HG02852 (cell line): ENCODE measurements around the gene POGZ.
"Not testable (repeated sequence)": the region's sequence is repeated elsewhere in the genome, so short reads cannot be mapped to it uniquely, and the experiment has no call there.

Experiments
- ATAC-seq: cut with Tn5 transposase; IDR thresholded peaks from one replicate; pipeline ENCODE4 v1.9.1; 2021; ENCODE audit warnings: mild to moderate bottlenecking, moderate library complexity; ENCODE audit not compliant: unreplicated experiment

POGZ gene

DNA sequence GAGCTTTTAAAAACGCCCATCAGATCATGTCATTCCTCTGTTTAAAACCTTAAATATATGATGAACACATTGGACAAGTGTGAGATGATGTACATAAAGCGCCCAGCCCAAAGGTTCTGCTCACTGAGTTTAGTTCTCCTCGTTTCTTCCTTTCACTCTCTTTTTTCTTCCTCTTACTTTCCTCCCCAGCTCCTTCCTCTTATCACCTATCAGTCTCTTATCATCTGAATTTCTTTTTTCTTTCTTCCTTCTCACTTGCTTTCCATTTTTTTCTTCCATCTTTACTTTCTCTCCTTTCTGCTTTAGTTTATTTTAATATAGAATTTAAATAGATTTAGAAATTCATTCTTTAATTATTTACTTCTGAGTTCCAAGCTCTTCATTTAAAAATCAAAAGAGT lies 17.8 kb upstream of the POGZ start:
- no peak for ATAC-seq

DNA sequence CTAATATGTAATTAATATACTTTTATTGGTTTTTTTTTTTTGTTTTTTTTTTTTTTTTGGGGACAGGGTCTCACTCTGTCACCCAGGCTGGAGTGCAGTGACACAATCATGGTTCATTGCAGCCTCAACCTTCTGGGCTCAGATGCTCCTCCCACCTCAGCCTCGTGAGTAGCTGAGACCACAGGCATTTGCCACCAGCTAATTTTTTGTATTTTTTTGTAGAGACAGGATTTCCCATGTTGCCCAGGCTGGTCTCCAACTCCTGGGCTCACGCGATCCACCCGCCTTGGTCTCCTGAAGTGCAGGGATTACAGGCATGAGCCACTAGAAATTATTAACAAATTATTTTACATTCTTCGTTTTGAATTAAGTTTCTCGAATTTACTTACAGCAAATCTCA lies 16.8 kb upstream of the POGZ start:
- no peak for ATAC-seq

DNA sequence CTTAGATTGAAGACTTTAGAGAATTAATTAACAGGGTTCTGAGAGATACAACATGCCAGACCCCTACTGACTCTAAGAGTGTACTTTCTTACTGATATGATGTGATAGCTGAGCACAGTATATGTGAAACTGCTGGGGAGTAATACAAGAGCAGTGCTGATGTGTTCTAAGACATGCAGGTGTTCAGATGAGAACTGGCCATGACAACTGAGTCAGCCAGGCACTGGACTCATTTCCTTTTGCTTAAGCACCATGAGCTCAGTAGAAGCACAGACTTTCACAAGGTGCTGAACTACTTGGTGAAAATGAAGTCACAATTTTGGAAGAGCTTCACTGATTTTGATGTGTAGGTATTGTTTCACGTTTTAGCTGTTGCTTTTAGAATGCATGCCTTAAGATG lies 15.9 kb upstream of the POGZ start:
- ATAC-seq = peak; percentile 96

DNA sequence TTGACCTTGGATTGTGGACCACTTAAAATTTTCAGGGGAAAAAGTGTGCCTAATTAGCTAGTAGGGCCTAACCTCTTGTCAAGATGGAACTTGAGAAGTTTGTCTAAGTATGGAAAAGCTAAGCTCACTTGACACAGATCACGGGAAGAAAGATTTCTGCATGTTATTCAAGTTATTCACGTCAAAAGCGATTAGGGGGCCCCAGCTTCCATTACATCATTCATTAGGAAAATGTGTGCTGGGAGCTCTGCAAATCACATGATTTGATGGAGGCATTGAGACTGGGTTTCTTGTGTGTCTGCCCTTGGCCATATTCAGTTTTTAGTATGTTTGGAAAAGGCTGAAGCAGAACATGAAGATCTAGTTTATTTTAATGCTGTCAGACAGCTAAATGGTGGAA lies 15.5 kb upstream of the POGZ start:
- ATAC-seq = no peak

GRCh38 chr1:151472856-151473731 lies 13.8 kb upstream of the POGZ start:
- no peak for ATAC-seq

GRCh38 chr1:151465026-151465425 lies 5.7 kb upstream of the POGZ start:
- ATAC-seq = no peak

GRCh38 chr1:151461694-151462093 lies 2.4 kb upstream of the POGZ start:
- no peak for ATAC-seq

DNA sequence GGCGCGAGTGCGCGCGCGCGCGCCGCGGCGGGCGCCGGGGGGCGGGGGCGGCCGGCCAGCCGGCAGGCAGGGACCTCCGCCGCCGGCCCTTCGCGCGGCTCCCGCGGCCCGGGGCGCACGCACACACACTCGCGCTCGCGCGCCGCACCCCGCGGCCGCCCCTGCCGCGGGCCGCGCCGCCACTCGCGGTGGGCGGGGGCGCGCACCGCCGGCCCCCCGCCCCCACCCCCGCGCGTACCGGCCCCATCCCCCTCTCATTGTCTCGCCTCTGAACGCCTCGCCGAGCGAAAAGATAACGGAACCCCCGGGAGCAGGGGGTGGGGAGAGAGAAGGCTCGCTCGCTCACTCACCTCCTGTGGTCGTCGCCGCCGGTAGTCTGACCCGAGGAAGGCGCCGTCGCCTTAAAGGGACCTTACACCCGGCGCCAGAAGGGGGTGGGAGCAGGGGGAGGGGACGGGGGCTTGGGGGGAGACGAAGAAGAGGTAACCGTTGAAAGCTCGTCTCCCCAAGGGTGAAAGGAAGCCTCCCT lies 428 bp downstream of the POGZ start:
- ATAC-seq = peak; percentile 36

GRCh38 chr1:151457911-151458801 lies 1.1 kb downstream of the POGZ start:
- ATAC-seq = peak; percentile 35

- ATAC-seq = no peak
Observed at GRCh38 chr1:151455966-151456365, 3.3 kb downstream of the POGZ start.

- ATAC-seq = no peak
Observed at GRCh38 chr1:151455231-151455630, 4.1 kb downstream of the POGZ start.

- no peak for ATAC-seq
Observed at GRCh38 chr1:151447696-151448095, 11.6 kb downstream of the POGZ start.

DNA sequence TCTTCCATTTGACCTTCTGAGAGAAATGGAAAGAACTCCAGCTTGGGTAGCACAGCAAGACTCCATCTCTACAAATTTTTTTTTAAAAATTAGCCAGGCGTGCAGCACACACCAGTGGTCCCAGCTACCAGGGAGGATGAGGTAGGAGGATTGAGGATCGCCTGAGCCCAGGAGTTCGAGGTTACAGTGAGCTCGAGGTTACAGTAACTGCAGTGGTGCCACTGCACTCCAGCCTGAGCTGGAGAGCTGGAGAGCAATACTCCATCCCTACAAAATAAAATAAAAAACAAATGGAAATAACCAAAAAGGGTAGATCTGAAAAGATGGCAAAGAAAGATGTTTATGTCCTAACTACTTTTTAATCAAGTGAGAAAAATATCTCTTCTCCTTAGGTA lies 14.5 kb downstream of the POGZ start:
- ATAC-seq = no peak

- ATAC-seq = no peak
Observed at GRCh38 chr1:151443846-151444782, 15.2 kb downstream of the POGZ start.

DNA sequence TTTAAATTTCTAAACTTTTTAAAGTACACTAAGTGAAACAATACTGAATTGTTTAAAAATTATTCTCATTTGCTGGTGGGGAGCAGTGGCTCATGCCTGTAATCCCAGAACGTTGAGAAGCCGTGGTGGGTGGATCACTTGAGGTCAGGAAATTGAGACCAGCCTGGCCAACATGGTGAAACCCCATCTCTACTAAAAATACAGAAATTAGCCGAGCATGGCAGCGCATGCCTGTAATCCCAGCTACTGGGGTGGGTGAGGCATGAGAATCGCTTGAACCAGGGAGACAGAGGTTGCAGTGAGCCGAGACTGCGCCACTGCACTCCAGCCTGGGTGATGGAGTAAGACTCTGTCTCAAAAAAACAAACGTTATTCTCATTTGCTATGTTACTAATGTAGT lies 21.9 kb downstream of the POGZ start:
- not testable (repeated sequence) for ATAC-seq

GRCh38 chr1:151436985-151437384 lies 22.3 kb downstream of the POGZ start:
- no peak for ATAC-seq

DNA sequence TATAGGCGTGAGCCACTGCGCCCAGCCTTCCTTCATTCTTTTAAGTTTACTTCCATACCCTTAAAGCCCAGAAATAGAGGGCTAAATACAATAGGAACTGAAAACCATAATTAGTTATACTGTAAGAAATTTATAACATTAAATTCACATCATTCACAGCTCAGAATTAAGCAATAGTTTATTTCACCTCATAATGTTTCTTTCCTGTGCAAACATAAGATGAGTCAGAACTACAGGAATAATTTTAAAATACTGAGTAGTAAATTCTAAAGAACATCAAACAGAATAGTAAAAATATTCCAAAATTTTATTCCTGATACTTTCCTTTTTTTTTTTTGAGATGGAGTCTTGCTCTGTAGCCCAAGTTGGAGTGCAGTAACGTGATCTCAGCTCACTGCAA lies 24.1 kb downstream of the POGZ start:
- ATAC-seq = no peak

GRCh38 chr1:151433827-151434226 lies 25.5 kb downstream of the POGZ start:
- ATAC-seq = not testable (repeated sequence)

- ATAC-seq = no peak
Observed at GRCh38 chr1:151428068-151428467, 31.2 kb downstream of the POGZ start.

DNA sequence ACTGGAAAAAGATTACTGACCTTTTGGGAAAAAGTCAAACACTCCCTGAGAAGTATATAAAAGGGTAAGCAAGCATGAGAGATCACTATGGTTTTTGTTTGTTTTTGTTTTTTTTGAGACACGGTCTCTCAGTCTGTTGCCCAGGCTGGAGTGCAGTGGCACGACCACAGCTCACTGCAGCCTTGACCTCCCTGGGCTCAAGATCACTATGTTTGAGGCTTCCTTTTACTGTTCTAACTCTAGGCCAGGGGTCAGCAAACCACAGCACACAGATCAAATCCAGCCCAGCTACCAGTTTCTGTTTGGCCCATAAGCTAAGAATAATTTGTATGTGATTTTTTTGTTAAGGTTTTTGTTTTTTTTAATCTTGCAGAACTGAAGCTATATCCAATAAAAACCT lies 34.2 kb downstream of the POGZ start:
- no peak for ATAC-seq

GRCh38 chr1:151419819-151420218 lies 39.5 kb downstream of the POGZ start:
- no peak for ATAC-seq
